ENCODE data around the gene SND1.

Gene SND1

GRCh38 chr7:127776776-127777386, 124.9 kb downstream of the SND1 start:
- DNase-seq, result no peak

GRCh38 chr7:127780489-127780888, 128.5 kb downstream of the SND1 start:
- DNase-seq, result no peak

- no peak for DNase-seq
These were observed 129.1 kb downstream of the SND1 start for GRCh38 chr7:127781081-127781480.

GRCh38 chr7:127782075-127782474, 130.1 kb downstream of the SND1 start:
- DNase-seq, result peak; percentile 5

- no peak for DNase-seq
These were observed 130.9 kb downstream of the SND1 start for GRCh38 chr7:127782654-127783559.

GRCh38 chr7:127786184-127786583, 134.2 kb downstream of the SND1 start:
- no peak for DNase-seq

GRCh38 chr7:127789031-127789430, 137.0 kb downstream of the SND1 start:
- no peak for DNase-seq

- DNase-seq, result no peak
These were observed 139.6 kb downstream of the SND1 start for GRCh38 chr7:127791446-127792189.

GRCh38 chr7:127792528-127793342, 140.7 kb downstream of the SND1 start:
- DNase-seq, result peak; percentile 34

GRCh38 chr7:127793582-127793981, 141.6 kb downstream of the SND1 start:
- DNase-seq, result no peak

- DNase-seq, result no peak
These were observed 142.1 kb downstream of the SND1 start for GRCh38 chr7:127794136-127794535.

GRCh38 chr7:127794551-127794950, 142.6 kb downstream of the SND1 start:
- no peak for DNase-seq

GRCh38 chr7:127798023-127798422, 146.0 kb downstream of the SND1 start:
- no peak for DNase-seq

GRCh38 chr7:127798769-127799372, 146.9 kb downstream of the SND1 start:
- DNase-seq, result no peak

GRCh38 chr7:127799535-127800305, 147.7 kb downstream of the SND1 start:
- DNase-seq, result peak; percentile 58

- no peak for DNase-seq
These were observed 150.9 kb downstream of the SND1 start for GRCh38 chr7:127802845-127803244.

- DNase-seq, result no peak
These were observed 151.6 kb downstream of the SND1 start for GRCh38 chr7:127803626-127804025.

GRCh38 chr7:127807340-127807739, 155.3 kb downstream of the SND1 start:
- no peak for DNase-seq

- DNase-seq, result no peak
These were observed 155.8 kb downstream of the SND1 start for GRCh38 chr7:127807829-127808228.

- no peak for DNase-seq
These were observed 157.3 kb downstream of the SND1 start for GRCh38 chr7:127809261-127809702.

GRCh38 chr7:127810113-127810512, 158.1 kb downstream of the SND1 start:
- no peak for DNase-seq
